SK-MEL-5 (cell line): Measurements from ENCODE around the gene KCNH1. TPM values are rescaled to one million over a fixed set of nuclear protein-coding genes. Genes with fewer than 3 reads are reported as not detected.

Source experiments
- DNase-seq: peaks from one replicate; pipeline ENCODE4 v3.0.0-alpha.2; 2016; ENCODE audit warnings: low read depth, low spot score
- in situ Hi-C: cut with HindIII; loops from 2 replicates; pipeline ENCODE4 v1.10.0; 2016; ENCODE audit warnings: low sequenced_read_pairs, high pct_unique_total_duplicates, low pct_unique_long_range_greater_than_20kb
- total RNA-seq: library from RNA; depleted of rRNA; stranded (reverse); fragments of >200 nt; shearing (Covaris generic); gene quantifications from 2 replicates; pipeline ENCODE4 v1.2.3, GENCODE V29; 2014

KCNH1 gene
- total RNA-seq, 1 experiment from 2014 or later = 8.0 TPM

DNA sequence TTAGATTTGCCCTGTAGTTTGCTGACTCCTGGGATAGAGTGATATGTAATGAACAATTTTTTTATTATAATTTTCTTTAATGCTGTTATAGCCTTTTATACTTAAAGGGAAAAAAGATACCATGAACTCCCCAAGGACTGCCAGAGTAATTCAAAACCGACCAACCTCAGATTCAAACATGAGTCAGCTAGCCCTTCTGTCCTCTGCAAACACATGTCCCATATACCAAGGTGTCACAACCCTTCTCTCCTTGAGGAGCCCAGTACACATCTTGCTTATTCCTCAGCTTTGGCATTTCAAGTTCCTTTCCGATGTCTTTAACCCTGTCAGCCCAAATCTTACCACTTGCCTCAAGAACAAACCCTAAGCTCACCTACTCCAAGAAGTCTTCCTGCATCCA is 184.9 kb downstream of the KCNH1 start:
- DNase-seq = no peak
- in situ Hi-C loops = no loop called here

GRCh38 chr1:210944252-210944651 is 189.7 kb downstream of the KCNH1 start:
- in situ Hi-C loops = no loop called here
- no peak for DNase-seq

GRCh38 chr1:210942513-210942912 is 191.4 kb downstream of the KCNH1 start:
- DNase-seq = no peak
- in situ Hi-C loops = no loop called here

- in situ Hi-C loops = no loop called here
- DNase-seq = no peak
These were observed 193.8 kb downstream of the KCNH1 start for GRCh38 chr1:210940081-210940617.

- DNase-seq = no peak
- in situ Hi-C loops = no loop called here
These were observed 195.5 kb downstream of the KCNH1 start for GRCh38 chr1:210938416-210938925.

GRCh38 chr1:210937846-210938245 is 196.1 kb downstream of the KCNH1 start:
- DNase-seq = no peak
- in situ Hi-C loops = no loop called here

DNA sequence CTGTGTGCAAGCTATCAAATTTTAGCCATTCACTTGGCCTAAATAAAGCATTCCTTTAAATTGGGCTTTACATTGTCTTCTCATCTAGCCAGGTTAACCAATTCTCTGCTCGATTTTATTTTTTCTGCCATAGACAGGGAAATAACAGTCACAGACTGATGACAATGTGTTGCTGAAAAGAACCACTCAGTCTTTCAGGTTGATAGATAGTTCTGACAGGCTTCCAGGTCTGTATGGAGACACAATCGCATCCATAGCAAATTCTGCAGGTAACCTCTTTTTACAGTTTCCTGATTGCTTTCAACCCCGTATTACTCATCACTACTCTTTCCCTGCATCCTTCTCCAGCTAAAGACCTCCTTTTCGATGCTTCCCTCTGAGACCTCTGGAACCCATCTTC is 198.0 kb downstream of the KCNH1 start:
- no peak for DNase-seq
- in situ Hi-C loops = no loop called here

- in situ Hi-C loops = no loop called here
- no peak for DNase-seq
These were observed 201.8 kb downstream of the KCNH1 start for GRCh38 chr1:210932104-210932503.

DNA sequence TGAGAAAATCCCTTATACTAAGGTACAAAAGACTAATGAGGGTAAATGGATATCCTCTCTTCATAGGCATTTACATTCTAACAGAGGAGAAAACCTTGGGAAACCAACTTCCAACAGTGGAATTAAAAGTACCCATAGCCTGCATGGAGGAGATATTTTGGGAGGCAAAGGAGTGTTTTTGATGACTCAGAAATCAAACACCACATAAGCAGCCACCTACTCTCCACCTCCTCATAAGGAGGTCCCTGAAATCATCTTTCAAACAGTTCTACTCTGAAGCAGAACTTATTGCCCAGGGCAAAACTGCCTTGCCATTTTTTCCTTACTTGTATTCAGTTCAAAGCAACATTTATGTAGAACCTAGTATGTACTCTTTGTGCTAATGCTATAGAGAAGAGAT is 211.3 kb downstream of the KCNH1 start:
- no peak for DNase-seq
- in situ Hi-C loops = no loop called here

GRCh38 chr1:210920716-210921694 is 212.9 kb downstream of the KCNH1 start:
- in situ Hi-C loops = no loop called here
- no peak for DNase-seq

DNA sequence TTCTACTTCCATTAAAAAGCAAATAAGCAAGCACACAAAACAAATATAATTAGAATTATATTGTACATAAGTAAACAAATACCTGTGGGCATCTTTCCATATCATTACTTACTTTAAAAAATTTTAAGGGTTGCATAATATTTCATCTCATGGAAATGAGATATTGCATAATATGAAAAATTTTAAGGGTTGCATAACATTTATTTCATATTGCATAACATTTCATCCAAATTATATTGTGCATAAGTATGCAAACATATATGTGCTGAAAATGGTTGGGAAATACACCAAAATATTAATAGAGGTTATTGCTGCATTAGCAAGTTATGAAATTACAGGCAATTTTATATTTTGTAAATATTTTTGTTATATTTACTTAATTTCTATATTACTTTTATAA is 213.7 kb downstream of the KCNH1 start:
- in situ Hi-C loops = no loop called here
- DNase-seq = no peak

DNA sequence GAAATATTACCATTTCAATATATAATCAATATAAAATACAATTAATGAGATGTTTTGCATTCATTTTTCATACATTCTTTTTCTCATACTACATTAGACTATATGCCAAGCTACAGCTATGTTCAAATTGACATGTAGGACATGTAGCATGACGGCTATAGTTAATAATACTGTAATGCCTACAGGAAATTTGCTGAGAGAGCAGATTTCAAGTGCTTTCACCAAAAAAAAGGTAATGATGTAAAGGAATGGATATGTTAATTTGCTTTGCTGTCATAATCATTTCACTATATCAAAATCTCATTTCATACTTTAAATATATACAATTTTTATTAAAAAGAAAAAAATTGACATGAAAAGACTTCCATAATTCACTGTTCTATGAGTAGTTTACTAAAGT is 215.1 kb downstream of the KCNH1 start:
- DNase-seq = no peak
- in situ Hi-C loops = no loop called here

DNA sequence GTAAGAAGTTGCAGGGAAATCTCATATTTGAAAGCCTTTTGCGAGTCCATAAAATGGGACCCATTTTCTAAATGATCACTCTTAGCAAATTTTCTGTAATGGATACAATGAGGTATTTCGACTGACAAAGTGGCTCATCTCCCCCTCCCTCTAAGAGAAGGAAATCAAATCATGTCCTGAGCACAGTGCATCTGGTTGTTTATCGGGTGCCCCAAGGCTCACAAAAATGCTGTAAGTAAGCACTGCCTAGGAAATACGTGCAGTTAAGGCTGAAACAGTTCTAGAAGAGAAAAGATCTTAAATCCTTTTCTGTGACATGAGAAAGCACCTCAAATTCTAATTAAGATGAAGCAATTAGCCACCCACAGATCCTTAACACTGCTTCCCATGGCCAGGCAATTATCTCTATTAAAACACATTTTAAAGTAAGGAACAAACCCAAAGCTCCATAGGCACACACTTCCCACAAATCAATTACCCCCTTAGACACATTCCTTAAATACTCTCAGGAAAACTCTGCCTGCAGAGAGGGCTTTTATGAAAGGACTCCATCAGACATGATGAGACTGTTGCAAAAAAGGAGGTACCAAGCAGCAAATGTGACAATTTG is 216.3 kb downstream of the KCNH1 start:
- no peak for DNase-seq
- in situ Hi-C loops = no loop called here

DNA sequence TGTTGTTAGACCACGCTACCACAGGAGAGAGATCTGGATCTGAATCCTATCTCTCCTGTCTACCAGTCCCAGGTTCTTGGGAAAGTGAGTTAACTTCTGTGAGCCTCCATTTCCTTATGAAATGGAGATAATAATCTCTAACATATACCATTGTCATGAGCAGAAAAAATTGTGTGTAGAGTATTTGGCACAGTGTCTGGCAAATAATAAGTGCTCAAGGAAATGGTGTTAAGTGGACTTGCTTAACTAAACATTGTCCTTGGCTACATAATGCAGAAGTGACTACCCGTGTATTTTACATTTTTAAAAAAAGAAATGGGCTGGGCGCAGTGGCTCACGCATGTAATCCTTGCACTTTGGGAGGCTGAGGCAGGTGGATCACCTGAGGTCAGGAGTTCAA is 217.4 kb downstream of the KCNH1 start:
- DNase-seq = no peak
- in situ Hi-C loops = no loop called here

- in situ Hi-C loops = no loop called here
- no peak for DNase-seq
These were observed 217.9 kb downstream of the KCNH1 start for GRCh38 chr1:210915890-210916507.

- in situ Hi-C loops = no loop called here
- DNase-seq = no peak
These were observed 221.2 kb downstream of the KCNH1 start for GRCh38 chr1:210912752-210913151.

GRCh38 chr1:210910020-210910575 is 223.8 kb downstream of the KCNH1 start:
- DNase-seq = no peak
- in situ Hi-C loops = no loop called here

DNA sequence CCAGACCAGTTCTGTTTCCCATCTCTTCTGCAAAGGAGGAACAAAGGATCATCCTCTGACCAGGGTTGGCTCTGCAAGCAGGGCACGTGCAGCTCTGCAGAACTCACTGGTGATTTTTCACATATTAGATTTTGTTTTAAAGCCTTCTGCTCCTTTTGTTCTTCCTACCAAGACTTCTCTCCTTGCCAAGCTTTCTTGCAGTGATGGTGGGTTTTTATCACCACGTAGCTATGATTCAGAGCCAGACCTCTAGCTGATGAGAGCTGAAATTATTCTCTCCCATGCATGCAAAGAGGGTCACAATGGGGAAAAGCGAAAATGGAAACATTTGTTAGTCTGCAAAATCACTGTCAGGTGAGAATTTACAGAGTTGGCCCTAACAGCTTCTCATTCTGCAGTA is 225.2 kb downstream of the KCNH1 start:
- DNase-seq = no peak
- in situ Hi-C loops = no loop called here
